HG03039 (cell line): ENCODE measurements around the gene KANK4.

Experiments used
- ATAC-seq: cut with Tn5 transposase; IDR thresholded peaks from one replicate; pipeline ENCODE4 v1.9.1; 2021; ENCODE audit warnings: mild to moderate bottlenecking, moderate library complexity; ENCODE audit not compliant: unreplicated experiment

The KANK4 gene

DNA sequence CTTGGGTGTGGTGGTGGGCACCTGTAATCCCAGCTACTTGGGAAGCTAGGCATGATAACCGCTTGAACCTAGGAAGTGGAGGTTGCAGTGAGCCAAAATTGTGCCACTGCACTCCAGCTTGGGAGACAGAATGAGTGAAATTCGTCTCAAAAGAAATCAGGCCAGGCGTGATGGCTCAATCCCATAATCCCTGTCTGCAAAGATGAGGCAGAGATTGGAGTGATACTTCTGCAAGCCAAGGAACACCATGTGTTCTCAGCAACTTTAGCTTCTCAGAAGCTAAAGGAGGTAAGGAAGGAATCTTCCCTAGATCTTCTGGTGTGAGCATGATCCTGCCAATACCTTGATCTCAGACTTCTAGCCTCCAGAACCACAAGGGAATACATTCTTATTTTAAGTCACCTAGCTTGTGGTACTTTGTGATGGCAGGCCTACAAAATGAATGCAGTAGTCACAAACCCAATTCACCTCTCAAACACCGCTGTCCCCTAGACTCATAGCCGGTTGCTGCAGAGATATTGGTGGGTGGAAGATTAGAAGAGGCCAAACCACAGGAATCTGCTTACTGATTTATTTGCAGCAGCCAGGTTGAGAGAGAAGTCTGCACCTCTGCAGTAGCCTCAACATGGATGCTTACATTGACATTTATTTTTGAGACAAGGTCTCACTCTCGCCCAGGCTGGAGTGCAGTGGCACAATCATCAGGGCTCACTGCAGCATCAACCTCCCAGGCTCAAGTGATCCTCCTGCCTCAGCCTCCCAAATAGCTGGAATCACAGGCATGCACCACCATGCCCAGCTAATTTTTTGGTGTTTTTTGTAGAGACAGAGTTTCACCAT lies 105.9 kb downstream of the KANK4 start:
- ATAC-seq: no peak

DNA sequence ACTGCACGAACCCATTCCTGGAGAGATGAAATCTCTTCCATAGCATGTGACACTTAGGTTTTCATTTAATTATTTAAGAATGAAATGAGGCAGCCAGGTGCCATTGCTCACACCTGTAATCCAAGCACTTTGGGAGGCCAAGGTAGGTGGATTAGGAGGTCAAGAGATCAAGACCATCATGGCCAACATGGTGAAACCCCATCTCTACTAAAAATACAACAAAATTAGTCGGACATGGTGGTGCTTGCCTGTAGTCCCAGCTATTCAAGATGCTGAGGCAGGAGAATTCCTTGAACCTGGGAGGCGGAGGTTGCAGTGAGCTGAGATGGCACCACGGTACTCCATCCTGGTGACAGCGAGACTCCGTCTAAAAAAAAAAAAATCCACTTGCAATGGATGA lies 106.8 kb downstream of the KANK4 start:
- no peak for ATAC-seq

DNA sequence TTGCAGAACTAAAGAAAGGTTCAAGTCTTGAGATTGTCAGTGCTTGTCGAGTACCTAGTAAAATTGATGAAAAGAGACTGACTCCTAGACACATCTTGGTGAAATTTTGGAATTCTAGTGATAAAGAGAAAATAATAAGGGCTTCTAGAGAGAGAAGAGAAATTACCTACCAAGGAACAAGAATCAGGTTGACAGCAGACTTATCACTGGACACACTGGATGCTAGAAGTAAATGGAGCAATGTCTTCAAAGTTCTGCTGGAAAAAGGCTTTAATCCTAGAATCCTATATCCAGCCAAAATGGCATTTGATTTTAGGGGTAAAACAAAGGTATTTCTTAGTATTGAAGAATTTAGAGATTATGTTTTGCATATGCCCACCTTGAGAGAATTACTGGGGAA lies 108.3 kb downstream of the KANK4 start:
- ATAC-seq: no peak

DNA sequence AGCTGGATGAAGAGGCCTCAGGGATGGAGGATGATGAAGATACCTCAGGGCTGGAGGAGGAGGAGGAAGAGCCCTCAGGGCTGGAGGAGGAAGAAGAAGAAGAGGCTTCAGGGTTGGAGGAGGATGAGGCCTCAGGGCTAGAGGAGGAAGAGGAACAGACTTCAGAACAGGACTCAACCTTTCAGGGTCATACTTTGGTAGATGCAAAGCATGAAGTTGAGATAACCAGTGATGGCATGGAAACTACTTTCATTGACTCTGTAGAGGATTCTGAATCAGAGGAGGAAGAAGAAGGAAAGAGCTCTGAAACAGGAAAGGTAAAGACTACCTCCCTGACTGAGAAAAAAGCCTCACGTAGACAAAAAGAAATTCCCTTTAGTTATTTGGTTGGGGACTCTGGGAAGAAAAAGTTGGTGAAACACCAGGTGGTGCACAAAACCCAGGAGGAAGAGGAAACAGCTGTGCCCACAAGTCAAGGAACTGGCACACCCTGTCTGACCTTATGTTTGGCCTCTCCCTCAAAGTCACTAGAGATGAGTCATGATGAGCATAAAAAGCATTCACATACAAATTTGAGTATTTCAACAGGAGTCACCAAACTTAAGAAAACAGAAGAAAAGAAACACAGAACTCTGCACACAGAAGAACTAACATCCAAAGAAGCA lies 109.2 kb downstream of the KANK4 start:
- ATAC-seq: no peak

DNA sequence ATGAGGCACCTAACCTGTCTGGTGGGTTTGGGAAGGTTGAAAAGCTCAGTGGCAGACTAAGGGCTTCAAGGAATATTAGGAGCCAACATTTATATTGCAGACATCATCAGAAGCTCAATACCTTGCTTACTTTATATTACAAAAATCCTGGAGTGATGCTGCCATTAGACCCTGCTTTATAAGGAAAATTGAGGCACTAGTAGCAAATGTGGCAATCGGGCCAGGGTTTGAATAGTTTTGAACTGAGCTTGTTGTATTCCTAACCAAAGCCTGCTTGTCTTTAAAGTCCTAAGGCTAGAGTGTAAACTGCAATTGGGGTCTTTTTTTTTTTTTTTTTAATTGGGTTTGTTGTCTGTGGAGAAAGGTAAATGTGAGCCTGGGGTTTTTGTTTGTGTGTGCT lies 110.3 kb downstream of the KANK4 start:
- no peak for ATAC-seq

DNA sequence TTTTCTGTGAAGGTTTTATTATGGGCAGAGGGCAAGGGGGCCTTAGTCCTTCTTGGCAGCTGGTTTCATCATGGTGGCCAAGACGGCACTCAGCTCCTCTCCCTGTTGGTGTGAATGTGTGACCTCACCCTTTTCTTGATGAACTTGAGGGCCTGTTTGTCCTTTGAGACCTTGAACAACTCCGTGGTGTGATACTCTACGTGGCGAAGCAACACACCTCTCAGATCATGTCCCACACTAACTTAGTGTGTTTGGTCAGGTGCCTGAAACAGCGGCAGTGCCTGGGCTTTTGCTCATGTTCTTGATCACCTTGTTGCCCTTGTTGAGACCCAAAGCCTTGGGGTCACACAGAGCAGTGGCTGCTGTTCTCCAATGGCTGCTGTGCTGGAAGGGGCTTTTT lies 111.1 kb downstream of the KANK4 start:
- no peak for ATAC-seq

DNA sequence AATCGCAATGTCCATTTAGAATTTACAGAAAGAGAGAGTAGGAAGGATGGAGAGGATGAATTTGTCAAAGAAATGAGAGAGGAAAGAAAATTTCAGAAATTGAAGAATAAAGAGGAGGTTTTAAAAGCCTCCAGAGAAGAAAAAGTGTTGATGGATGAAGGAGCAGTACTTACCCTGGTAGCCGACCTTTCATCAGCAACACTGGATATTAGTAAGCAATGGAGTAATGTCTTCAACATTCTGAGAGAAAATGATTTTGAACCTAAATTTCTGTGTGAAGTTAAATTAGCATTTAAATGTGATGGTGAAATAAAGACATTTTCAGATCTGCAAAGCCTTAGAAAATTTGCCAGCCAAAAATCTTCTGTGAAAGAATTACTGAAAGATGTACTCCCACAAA lies 112.0 kb downstream of the KANK4 start:
- ATAC-seq: no peak

DNA sequence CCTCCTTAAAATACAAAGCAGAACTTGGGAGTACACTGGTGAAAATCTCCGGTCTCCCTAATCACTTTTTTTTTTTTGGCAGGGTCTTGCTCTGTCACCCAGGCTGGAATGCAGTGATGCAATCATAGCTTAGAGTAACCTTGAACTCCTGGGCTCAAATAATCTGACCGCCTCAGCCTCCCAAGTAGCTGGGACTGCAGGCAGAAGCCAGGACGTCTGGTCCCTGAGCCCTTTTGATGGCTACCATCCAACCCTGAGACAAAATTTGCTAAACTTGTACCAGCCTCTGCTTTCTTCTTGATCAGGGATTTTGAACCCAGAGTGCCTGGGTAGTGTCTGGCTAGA lies 120.5 kb downstream of the KANK4 start:
- no peak for ATAC-seq

DNA sequence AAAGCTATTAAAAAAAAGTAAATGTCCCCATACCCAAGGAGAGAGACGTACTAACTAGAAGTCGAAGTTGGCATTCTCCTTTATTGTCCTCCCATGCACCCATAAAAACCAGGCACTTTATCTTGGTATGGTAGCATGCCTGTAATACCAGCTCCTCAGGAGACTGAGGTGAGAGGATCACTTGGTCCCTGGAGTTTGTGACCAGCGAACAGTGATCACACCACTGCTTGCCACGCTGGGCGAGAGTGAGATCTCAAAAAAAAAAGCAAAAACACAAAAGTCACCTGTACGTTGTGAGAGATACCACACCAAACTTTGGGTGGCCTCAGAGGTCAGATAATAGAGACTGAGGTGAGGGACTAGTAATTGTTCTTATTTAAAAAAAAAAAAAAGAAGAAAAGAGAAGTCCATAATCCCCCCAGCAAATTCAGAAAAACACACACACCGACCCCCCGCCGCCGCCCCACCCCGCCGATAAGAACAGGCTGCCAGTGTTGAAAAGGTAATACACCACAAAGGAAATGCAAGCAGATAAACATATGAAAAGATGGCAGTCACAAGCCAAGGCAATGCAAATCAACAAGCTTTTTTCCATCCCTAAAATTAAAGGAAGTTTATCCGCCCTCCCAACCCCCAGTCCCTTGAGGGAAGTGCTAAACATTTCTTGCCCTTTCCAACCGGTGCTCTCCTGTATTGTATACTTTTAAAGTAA lies 121.0 kb downstream of the KANK4 start:
- ATAC-seq: no peak

DNA sequence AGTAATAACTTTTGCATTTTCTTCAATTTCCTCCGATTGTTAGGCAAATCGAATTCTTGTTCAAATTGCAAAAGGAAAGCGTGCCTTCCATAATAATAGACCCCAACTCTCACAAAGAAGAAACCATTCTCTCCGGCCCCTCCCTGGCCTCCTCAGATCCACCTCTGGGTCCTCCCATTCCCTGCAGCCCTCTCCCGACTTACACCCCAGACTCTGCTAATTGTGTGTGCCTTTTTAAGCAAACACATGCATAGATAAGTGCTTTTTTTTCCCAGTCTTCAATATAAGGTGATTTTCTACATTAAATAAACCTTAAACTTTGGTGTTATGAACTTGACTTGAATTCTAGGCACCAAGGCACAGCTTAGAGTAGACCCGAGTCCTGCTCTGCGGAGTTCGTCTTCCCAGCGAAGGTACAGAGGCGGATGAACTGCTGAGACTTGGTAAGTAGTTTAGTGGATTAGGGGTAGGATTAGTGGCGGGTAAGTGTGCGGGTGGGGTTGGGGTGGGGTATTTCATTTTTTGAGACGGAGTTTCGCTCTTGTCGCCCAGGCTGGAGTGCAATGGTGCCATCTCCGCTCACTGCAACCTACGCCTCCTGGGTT lies 123.0 kb downstream of the KANK4 start:
- ATAC-seq: no peak

DNA sequence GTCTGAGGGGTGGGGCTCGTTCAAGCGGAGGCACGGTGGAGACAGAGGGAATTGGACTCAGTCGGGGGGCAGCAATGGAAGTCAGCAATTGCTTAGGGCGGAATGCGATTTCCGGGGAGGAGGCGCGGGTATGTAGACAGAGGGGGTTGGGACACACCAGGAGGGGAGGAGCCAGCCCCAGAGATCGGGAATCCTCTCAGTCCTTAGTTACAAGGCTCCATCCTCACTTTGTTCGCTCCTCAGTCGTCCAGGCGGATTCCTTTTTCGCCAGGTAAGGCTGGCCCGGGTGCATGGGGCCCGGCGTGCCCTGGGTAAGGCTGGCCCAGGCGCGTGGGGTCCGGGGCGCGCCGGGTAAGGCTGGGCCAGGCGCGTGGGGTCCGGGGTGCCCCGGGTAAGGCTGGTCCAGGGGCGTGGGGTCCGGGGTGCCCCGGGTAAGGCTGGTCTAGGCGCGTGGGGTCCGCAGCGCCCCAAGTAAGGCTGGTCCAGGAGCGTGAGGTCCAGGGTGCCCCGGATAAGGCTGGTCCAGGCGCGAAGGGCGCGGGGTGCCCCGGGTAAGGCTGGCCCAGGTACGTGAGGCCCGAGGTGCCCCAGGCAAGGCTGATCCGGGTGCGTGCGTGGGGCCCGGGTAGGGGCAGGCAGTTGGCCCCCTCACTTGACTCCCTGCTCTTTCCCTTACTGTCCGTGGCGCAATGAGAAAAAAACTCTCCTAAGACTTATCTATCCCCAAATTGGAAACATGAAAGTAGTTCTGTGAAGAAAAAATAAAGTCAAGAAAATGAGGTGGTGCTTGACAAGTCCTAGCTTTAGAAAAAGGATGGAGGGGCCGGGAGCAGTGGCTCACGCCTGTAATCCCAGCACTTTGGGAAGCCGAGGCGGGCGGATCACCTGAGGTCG lies 124.3 kb downstream of the KANK4 start, which contains the start of gene L1TD1:
TSS of gene L1TD1 (plus strand) at position 199 of the 894 bp plus-strand sequence. CDS start 11,780 bp downstream, outside the sequence.
- no peak for ATAC-seq

DNA sequence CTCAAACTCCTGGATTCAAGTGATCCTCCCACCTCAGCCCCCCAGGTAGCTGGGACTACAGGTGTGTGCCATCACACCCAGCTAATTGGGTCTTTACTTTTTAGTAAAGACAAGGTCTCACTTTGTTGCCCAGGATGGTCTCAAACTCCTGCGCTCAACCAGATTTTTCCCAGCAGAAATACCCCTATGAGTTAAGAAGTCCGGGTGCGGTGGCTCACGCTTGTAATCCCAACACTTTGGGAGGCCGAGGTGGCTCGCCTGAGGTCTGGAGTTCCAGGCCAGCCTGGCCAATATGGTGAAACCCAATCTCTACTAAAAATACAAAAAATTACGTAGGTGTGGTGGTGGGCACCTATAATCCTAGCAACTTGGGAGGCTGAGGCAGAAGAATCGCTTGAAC lies 131.1 kb downstream of the KANK4 start:
- ATAC-seq: no peak

DNA sequence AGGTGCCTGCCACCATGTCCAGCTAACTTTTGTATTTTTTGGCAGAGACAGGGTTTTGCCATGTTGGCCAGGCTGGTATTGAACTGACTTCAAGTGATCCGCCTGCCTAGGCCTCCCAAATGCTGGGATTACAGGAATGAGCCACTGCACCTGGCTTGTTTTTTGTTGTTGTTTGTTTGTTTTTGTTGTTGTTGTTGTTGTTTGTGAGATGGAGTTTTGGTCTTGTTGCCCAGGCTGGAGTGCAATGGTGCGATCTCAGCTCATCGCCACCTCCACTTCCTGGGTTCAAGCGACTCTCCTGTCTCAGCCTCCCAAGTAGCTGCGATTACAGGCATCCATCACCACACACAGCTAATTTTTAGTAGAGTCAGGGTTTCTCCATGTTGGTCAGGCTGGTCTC lies 131.7 kb downstream of the KANK4 start:
- ATAC-seq: no peak
